Activated CD4-positive, alpha-beta T cell treated with anti-CD3 and anti-CD28 coated beads, Interleukin-2, amount 50 U/mL, for 4 hours (primary cell): ENCODE measurements around the gene GNA15.
"Not testable (repeated sequence)": the region's sequence is repeated elsewhere in the genome, so short reads cannot be mapped to it uniquely, and the experiment has no call there.

Experiments
- DNase-seq, 2 experiments: peaks; one replicate each; pipeline ENCODE4 v3.0.0-alpha.2; 2020

GNA15 gene

DNA sequence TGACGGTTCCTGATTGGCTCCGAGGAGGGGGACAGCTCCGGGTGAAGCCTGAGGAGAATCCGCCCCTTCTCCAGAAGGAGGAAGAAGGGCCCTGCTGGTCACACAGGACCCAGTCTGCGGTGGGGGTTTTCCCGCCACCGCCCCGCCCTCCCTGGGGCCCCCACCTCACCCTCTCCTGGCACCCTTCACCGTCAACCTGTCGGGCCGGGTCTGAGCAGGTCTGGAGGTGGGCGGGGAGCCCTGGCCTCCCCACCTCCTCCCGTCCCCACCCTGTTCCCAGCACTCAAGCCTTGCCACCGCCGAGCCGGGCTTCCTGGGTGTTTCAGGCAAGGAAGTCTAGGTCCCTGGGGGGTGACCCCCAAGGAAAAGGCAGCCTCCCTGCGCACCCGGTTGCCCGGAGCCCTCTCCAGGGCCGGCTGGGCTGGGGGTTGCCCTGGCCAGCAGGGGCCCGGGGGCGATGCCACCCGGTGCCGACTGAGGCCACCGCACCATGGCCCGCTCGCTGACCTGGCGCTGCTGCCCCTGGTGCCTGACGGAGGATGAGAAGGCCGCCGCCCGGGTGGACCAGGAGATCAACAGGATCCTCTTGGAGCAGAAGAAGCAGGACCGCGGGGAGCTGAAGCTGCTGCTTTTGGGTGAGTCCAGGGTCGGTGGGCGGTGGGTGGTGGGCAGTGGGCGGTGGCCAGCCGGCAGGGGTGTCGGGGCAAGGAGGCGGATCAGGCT lies at the start of gene GNA15:
GNA15 (plus strand) TSS at position 73 of the 723 bp plus-strand sequence; CDS start at position 491, 418 bp downstream.
- DNase-seq: peak; percentile 19 to 25

GRCh38 chr19:3087769-3088168 lies 48.1 kb upstream of the GNA15 start:
- DNase-seq: no peak

- not testable (repeated sequence) for DNase-seq
Observed at GRCh38 chr19:3089299-3089855, 46.5 kb upstream of the GNA15 start.

DNA sequence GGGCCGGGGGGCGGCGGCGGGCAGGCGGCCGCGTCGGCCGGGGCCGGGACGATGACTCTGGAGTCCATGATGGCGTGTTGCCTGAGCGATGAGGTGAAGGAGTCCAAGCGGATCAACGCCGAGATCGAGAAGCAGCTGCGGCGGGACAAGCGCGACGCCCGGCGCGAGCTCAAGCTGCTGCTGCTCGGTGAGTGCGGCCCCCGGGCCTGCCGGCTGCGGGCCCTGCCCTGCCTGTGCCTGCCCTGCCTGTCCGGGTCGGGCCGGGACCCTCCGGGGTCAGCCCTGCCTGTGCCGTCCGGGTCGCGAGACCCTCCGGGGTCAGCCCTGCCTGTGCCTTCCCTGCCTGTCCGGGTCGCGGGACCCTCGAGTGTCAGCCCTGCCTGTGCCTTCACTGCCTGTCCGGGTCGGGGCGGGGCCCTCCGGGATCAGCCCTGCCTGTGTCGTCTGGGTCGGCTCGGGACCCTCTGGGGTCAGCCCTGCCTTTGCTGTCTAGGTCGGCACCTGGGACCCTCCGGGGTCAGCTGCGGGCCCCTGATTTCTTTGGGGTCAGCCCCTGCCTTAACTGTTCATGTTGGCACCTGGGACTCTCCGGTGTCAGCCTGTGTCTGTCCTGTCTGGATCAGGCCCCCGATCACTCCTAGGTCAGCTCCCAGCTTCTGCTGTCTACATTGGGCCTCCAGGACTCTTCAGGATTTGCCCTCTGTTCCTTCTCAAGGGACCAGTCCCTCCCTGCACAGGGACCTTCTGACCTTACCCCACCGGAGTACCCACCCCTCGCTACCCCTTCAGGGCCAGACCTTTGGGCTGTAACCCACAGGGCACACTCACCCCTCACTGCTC lies 41.0 kb upstream of the GNA15 start:
- peak in 1 of 2 experiments; percentile 9 for DNase-seq

DNA sequence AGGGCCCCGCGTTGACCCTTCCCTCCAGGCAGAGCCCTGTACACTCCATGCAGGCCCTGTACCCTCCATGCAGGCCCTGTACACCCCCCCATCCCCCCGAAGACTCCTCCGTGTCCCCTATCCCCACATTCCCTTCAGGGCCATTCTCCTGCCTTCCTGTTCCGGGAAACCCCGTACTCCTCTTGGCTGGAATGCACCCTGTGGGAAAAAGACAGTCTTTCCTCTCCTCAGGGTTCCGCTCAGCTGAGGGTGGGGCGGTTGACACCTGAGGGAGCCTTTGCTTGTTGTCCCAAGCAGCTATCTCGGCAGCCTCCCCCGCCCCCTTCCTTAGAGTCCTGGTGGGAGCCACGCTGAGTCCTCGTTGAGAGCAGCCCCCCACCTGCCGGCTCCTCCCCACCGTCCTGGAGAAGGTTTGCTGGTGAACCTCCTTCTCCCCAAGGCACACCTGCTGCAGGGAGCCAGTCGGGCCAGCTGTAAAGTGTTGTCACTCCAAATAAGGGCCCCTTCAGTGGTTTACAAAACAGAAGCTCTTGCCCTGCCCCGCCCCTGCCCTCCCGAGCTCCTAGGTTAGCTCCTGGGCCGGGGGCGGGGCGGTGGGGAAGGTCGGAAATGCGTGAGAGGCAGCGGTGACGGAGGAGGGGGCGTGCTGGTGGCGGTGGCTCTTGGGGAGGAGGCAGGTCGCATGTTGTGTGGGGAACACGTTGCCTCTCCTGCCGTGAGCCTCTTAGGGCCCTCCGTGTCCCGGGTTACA lies 40.2 kb upstream of the GNA15 start:
- peak; percentile 60 to 71 for DNase-seq

- DNase-seq: no peak
Observed at GRCh38 chr19:3096267-3096901, 39.4 kb upstream of the GNA15 start.

DNA sequence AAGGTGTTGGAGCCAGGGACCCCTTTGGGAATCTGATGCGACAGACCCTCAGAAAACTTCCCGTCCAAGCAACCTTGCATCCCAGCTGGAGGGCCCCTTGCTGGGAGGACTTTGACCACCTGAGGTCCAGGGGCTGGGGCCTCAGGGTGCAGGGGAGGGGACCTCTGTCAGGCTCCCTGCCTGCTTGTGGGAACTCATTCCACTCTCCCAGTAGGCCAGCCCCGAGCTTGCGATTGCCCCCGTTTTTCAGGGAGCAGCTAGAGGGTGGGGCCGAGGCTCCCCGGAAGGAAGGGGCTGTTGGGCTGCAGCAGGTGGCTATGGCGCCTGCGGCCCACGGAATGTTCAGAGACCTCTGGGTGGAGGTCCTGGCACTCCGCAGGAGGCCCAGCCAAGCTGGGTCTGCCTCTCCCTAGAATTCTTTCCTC lies 38.9 kb upstream of the GNA15 start:
- no peak for DNase-seq

- no peak for DNase-seq
Observed at GRCh38 chr19:3097442-3097871, 38.4 kb upstream of the GNA15 start.

DNA sequence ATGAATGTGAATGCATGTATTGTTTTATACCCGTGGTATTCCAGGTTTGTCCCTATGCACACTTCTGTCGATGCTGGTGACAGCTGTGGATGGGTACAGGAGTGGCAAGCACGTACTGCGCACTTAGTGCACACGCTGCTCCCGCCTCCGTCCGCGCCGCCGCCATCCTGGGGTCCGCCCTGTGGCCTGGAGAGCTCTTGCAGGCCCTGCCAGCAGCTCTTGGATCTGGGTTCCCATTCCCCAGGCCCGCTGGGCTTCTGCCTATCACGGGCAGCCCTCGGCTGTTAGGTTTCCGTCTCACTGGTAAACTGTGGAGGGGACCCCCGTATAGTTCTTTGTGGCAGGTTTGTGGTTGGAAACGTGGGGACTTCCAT lies 37.7 kb upstream of the GNA15 start:
- DNase-seq: no peak

- no peak for DNase-seq
Observed at GRCh38 chr19:3098515-3099346, 37.1 kb upstream of the GNA15 start.

DNA sequence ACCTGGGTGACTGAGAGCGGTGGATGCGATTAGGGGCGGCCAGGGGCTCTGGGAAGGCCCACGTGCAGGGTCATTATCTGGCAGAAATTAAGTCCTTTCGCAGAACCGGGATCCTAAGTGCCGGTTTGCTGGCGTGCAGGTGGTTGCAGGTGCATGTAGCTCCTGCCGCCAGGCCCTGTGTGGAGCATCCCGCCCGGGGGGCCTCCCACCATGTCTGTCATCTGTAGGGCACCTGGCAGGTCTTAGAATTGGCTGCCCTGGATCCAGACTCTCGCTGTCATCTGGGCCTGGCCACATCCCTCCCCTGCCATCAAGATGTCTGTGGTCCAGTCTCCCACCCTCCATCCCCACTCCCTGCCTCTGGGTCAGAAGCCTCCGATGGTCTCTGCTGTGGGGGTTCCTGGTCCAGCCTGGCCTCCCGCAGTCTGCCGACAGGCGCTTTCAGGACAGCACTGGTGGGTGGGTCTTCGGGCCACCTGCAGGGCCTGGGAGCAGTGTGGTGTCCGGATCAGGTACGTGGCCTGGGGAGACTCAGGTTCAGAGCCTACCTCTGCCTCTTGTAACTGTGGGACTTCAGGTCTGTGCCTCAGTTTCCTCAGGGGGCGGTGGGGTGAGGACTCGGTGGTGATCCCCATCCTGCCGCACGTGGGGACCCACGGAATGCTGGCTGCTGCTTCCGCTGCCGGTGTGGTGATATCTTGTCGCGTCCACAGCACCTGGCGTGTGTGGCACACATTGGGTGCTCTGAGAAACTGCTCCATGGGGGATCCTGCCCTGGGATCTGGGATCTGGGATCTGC lies 36.3 kb upstream of the GNA15 start:
- no peak for DNase-seq

DNA sequence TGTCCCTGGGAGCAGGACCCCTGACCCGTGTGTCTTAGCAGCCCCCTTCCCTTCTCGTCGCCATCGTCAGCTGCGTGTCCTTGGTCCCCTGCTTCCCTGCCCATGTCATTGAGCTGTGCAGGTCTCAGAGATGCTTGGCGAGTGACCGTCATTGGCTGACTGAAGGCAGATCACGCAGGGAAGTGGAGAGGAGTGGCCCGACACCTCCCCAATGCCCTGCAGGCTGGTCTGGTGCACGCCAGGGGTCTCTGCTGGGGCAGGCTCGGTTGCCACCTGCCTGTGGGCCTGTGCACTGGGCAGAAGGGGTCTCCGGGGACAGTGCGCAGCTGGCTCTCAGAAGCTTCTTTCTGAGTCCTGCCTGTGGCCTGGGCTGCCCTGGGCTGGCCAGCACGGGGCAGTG lies 35.5 kb upstream of the GNA15 start:
- DNase-seq: no peak

DNA sequence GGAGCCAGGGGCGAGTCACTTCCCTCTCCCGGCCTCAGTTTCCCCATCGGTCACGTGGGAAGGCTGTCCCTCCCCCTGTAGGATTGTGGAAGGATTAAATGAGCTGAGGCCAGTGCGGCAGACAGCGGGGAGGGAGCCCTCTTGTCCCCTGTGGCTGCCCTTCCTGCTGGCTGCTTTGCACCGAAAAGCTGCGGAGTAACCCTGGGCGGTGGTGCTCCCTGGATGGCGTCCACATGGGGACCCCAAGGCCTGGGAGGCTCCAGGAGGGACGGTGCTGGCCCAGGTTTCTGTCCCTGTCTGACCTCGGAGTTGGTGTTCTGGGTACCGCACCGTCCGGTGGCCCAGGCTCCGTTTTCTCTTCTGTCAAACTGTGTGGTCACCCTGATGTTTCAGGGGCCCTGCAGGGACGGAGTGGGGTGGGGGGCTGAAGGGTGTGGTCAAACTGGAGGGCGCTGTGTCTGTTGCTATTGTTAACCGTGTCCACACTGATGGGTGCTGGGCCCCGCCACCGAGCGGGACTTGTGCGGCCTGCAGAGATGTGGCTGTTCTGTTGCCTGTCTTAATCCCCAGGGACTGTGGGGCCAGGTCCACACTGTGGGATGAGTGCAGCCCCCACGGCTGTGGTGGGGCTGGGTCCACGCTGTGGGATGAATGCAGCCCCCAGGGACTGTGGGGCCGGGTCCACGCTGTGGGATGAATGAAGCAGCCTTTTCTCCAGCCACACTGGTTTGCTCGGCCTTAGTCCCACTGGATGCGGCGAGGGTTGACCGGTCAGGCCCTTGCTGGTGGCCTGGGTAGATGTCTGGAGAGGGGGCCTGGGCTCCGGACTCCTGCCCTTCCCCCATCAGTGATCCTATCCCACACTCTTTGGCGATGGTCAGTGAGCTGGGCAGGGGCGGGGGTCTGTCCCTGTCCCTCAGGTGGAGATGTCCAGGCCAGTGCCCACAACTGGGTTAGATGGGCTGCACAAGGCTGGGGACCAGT lies 34.8 kb upstream of the GNA15 start:
- DNase-seq: no peak

- no peak for DNase-seq
Observed at GRCh38 chr19:3102239-3103140, 33.3 kb upstream of the GNA15 start.

- DNase-seq: no peak
Observed at GRCh38 chr19:3104708-3104983, 31.2 kb upstream of the GNA15 start.

- DNase-seq: no peak
Observed at GRCh38 chr19:3105641-3106508, 30.0 kb upstream of the GNA15 start.

DNA sequence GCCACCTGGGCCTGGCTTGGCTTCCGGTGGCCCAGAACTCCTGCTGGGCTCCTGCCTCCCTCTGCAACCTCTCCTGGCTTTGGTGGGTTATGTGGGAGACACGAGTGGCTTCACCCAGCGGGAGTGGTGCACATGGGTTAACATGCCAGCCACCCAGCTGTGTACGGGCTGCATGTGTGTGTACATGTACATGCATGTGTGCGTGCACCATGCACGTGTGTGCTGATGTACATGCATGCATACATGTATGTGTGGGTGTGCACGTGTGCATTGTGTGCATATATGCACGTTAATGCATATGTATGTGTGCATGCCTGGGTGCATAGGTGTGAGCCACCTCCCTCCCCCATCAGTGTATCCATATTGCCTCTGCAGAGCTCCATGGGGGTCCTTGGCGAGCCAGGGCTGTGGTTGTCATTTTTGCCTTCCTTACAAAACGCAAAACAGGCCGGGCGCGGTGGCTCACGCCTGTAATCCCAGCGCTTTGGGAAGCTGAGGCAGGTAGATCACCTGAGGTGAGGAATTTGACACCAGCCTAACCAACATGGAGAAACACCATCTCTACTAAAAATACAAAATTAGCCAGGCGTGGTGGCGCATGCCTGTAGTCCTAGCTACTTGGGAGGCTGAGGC lies 29.2 kb upstream of the GNA15 start:
- DNase-seq: no peak
